CD4-positive, alpha-beta T cell treated with Interleukin-15 for 1 hour (primary cell): ENCODE data around the gene ACSF3.

ENCODE experiments used
- DNase-seq: peaks from one replicate; pipeline ENCODE4 v3.0.0-alpha.2; 2020

Gene ACSF3

DNA sequence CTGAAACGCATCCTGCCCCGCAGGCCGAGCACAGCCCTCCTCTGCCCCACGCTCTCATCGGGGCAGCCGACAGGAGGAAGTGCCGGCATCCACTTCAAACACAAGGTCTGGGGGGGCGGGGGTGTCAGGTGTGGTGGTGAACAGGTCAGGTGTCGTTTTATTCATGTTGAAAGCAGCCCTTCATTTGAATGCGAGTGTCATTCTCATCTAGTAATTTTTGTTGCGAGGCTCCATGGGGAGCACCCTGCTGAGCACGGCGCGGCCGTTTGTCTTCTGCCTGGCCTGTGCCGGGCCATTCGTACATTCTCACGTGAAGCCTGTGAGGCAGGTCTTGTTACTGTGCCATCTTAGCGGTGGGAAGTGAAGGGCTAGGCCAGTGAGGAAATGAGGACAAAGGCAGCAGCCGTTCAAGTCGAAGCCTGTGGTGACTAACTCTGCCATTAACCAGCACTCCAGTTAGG lies 1.9 kb downstream of the ACSF3 start:
- DNase-seq: no peak

DNA sequence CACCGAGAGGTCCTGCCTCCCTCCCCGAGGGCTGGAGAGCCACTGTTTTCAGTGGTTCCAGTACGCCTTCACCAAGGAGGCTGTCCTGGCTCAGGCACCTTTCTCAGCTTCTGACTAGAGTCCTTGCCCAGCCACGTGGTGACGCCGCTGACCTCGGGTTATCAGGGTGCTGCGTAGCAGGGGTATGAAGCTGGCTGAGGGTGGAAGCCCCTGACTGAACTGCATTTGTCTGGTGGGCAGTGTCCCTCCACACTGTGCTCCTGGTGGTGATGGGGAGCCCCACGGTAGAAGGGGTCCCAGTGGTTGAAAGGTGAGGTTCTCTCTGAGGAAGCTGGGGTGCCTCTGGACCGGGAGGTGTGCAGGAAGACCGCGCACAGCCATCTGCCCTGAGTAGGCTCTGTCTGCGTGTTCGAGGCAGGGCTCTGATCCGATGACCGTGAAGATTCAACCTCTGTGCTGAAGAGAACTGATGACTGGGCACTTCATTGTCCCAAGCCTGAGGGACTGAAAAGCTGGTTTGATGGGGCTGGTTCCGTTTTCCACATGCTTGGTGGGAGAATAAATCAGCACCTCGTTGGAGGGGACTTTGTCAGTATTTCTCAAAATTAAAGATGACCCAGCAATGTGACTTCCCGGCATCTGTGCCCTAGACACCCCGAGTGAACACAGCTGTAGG lies 2.5 kb downstream of the ACSF3 start:
- DNase-seq: no peak

DNA sequence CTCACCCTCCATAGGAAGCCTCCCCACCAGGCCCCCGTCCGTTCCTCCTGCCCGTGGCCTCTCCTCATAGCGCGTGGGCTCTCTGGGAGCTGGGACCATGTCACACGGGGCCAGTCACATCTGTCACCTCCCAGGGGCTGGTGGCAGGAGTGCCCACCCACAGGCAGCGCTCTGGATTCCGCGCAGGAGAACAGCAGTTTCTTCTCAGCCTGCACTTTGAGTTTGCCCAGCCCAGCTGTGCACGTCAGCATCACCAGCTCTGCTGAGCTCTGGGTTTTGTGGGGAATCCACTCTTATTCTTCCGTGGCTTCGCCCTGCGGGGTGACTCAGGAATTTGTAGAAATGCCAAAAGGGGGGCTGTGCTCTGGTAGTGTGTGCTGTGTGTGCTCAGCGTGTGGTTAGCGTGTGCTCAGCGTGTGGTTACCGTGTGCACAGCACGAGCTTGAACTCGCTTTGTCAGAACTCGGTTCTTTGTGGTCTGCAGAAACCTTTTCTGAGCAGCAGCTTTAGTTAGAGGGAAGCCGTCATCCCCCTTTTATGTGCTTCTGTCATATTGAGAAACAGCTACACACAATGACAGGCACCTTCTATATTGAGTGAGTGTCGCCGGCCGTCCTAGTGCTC lies 3.2 kb downstream of the ACSF3 start:
- DNase-seq: peak; percentile 84

DNA sequence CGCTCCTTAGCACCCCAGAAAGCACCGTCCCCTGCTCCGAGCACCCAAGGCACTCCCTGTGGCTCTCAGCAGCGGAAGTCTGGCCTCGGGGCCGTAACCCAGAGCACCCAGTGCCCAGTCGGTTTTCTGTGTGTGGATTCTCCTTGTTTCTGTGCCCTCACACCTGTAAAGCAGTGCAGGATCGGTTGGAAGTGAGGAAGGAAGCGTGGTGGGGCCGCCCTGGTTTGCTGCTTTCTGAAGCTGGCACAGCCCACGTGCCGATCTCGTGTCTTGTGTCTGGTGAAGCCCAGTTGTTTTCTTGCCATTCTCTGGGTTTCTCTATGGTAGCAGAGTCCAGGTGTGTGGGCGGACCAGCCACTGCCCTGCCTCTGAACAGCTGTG lies 3.7 kb downstream of the ACSF3 start:
- no peak for DNase-seq

DNA sequence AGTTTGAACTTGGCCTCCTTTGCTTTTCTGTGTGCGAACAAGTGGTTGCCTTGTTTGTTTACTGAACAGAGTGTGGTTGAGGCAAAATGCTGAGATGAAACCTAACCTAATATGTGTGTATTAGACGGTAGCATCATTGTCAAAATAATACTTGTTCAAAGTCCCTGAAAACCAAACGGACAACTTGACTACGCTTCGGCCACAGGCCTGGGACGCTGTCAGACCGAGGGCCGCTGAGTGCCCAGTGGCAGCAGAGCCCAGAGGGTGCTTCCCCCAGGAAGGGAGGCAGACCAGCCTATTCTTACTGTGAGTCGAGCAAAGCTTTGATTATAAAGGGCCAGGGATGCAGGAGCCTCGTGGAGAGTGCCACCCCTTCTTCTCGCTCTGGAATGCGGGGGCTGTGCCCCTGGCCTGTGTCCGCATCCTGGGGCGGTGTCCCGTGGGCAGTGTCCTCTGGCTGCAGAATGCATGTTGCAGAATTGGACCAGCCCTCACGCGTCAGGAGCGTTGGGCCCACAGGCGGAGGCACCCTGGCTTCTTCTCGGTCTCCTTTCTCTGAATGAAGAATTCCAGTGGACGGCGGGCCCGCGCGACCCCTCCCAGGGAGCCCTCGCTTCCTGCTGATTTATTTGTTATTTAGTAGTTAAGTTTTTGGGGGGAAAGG lies 5.2 kb downstream of the ACSF3 start:
- DNase-seq: no peak

DNA sequence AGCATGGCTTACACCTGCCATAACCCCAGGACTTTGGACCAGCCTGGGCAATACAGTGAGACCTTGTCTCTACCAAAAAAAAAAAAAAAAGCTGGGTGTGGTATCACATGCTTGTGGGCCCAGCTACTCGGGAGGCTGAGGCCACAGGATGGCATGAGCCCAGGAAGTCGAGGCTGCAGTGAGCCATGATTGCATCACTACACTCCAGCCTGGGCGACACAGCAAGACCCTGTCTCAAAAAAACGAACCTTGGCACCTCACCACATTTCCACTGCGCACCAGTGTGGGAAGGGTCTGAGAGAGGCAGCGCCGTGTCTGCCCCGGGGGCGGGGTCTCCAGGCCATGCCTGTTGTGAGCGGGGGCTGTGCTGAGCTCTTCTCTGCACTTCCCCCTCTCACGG lies 6.3 kb downstream of the ACSF3 start:
- DNase-seq: no peak

DNA sequence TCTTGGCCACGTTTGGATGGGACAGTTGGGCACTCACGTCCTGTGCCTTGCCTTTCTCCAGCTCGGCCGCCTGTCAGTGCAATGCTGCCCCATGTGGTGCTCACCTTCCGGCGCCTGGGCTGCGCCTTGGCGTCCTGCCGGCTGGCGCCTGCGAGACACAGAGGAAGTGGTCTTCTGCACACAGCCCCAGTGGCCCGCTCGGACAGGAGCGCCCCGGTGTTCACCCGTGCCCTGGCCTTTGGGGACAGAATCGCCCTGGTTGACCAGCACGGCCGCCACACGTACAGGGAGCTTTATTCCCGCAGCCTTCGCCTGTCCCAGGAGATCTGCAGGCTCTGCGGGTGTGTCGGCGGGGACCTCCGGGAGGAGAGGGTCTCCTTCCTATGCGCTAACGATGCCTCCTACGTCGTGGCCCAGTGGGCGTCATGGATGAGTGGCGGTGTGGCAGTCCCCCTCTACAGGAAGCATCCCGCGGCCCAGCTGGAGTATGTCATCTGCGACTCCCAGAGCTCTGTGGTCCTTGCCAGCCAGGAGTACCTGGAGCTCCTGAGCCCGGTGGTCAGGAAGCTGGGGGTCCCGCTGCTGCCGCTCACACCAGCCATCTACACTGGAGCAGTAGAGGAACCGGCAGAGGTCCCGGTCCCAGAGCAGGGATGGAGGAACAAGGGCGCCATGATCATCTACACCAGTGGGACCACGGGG lies 7.1 kb downstream of the ACSF3 start:
- DNase-seq: no peak

DNA sequence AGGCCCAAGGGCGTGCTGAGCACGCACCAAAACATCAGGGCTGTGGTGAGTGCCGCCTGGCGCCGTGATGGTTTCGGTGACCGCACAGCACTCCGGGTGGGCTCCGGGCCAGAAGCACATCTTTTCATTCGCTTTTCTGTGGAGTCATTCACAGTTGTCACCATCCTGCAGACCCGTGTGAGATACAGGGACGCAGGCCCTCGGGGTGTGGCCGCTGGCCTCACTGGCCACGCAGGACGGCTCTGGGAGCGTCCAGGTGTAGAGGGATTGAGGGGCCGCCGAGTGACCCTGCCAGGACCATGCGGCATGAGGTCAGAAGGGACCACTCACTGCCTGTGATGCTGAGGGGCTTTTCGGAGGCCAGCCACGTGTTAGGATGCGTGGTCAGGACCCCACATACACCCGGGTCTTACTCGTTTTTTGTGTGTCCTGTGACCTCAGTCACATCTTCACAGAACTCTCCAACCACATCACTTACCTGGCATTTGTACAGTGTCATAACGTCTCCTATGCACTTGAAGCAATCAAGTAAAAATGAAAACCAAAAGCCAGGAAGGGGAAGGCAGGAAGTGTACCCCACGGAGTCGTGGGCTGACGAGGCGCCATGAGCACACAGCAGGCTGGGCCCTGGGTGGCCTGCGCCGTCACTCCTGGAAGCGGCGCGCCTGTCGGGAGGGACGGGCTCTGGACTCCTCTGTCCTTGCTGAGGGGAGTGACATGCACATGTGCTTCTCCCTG lies 7.8 kb downstream of the ACSF3 start:
- DNase-seq: no peak

DNA sequence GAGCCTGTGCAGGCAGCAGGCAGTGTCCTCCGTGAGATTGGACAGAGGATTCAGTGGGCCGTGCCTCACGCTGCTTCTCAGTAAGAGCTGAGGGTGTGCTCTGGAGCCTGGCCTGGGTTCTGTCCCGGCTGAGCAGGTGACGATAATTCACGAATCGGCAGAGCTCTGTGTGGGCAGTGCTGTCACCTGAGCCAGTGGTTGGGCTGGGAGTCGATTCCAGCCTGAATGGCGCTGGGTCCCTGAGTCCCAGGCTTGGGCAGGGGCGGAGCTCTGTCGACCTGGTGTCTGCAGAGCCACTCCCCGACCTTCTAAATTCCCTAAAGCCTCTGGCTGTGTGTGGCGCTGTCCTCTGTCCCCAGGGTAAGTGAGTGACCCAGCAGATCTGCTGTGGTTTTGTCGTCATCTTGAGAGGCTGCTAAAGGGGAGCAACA lies 8.4 kb downstream of the ACSF3 start:
- no peak for DNase-seq

DNA sequence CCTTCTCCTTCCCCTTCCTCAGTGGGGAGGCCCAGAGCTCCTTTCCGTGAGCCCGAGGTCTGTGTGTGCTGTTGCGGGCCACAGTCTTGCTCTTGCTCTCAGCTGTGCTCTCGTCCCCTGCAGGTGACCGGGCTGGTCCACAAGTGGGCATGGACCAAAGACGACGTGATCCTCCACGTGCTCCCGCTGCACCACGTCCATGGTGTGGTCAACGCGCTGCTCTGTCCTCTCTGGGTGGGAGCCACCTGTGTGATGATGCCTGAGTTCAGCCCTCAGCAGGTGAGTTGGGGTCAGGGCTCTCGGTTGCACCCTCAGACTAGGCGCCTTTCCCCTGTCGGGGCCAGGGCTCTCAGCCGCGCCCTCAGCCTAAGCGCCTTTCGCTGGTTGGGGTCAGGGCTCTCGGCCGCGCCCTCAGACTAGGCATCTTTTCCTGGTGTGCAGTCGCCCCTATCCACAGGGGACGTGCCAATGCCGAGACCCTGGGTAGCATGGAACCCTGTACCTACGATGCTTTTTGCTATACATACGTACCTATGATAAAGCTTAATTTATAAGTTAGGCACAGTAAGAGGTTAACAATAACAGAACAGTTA lies 8.9 kb downstream of the ACSF3 start:
- DNase-seq: no peak

DNA sequence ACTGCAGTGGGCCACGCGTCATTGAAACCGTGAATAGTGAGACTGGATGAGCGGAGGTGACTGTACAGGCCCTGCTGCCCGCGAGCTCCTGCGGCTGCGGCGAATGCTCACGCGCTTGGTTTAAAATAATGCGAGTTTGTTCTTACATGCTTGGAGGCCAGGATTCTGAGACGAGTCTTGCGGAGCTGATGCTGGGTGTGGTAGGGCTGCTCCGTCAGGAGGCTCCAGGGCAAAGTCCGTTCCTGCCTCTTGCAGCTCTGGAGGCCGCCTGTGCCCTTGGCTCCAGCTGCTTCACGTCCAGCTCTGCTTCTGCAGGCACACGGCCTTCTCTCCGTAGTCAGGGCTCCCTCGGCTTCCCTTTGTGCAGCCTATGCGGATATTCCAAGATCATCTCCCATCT lies 9.5 kb downstream of the ACSF3 start:
- DNase-seq: no peak

DNA sequence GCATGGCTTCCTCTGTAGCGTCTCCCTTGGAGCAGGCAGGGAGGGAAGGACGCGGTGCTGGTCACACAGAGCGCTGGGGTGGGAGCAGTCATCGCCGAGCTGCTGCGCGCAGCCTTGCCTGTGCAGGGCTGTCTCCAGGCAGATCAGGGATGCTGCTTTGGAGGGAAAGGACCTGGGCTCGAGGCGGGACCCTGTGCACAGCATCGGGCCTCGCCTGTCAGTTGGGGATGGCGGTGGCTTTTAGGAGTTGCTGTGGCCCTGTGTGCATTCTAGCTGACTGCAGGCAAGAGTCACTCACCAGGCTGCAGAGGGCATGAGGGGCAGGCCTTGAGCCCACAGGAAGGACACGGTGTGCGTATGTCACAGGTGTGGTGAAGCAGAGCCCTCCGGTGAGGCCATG lies 10.1 kb downstream of the ACSF3 start:
- DNase-seq: peak; percentile 7

DNA sequence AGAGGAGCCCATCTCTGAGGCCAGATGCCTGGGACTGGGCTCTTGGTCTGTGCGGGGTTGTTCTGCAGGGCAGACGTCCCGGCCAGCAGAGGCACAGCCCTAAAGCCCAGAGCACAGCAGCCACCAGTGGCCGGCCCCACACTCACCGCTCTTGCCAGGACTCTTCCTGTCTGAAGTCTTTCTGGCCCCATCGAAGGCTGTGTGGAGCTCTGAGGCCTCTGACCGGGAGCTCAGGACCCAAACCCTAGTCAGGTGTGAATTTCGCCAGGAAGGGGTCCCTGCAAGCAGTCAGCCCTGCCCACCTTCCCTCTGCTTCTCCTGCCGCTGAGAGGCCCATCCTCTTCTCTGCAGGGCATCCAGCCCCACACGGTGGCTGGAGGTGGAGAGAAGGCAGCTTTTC lies 10.7 kb downstream of the ACSF3 start:
- peak; percentile 16 for DNase-seq

DNA sequence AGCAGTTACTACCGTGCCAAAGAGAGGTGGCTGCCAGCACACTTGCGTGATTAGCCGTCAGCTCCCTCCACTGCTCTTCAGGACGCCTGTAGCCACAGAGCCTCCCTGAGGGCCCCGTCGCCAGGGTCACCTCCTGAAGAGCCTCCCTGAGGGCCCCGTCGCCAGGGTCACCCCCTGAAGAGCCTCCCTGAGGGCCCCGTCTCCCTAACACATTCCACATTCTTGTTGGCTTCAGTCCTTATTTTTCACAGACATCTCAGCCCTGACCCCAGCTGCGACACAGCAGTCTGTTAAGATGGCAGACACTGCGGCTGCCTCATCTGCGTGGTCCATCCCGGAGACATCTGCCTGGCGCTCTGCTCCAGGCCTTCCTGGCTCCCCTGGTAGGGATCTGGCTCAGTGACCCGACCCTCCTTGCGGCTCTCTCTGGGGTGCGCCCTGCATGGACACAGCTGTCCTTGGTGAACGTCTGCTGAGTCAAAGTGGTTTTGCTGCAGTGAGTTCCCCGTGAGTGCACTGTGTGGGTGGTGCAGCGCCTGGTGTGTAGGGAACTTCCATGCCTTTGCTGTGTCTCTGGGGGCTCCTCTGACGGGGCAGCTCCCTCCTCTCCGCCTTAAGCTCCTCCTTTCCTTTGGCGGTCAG lies 11.4 kb downstream of the ACSF3 start:
- DNase-seq: peak; percentile 9

DNA sequence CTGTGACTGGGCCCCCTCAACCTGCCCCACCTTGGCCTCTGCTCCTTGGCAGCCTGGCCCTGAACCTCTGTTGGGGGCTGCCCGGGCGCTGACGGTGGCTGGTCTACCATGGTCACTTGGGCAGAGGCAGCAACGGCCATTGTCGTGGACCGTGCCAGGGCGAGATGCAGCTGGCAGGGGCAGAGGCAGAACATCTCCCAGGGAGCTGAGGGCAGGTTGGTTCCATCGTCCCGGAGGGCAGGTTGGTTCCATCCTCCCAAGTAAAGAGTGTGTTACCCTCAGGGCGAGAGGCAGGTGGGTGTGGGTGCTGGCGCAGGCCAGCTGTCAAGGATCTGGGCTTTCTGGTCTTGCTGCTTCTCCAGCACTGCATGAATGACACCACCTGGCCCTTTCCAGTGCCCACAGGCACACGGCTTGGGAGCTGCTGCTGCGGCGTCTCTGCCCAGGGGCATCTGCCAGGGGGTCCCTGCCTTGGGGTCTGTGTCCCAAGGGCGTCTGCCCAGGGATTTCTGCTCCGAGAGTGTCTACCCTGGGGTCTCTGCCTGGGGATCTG lies 12.0 kb downstream of the ACSF3 start:
- peak; percentile 7 for DNase-seq

DNA sequence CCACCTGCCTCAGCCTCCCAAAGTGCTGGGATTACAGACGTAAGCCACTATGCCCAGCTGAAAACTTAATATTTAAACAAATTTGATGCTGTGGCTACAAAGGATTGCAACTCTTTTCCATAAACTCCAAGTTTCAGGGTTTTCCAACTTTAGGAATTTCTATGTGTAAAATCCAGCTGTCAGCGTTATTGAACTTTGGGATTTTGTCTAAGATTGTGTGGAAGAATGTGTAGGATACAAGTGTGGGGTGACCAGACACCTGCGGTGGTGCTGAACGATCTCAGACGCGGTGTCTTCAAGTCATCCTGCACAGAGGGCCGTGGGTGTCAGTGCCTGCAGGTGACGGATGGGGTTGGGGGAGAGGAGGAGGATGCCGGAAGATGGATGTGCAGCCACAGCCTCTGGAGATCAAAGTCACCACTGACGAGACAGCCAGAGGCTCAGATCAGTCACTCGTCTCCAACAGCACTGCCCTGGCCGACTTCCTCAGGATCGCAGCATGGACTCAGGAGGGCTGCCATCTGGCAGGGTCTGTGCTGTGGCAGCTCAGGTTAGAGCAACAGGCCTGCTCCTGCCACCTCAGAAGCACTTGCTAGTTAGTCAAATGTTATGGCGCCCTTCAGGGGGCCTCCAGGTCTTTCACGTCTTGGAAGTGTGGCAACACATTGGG lies 13.0 kb downstream of the ACSF3 start:
- no peak for DNase-seq

DNA sequence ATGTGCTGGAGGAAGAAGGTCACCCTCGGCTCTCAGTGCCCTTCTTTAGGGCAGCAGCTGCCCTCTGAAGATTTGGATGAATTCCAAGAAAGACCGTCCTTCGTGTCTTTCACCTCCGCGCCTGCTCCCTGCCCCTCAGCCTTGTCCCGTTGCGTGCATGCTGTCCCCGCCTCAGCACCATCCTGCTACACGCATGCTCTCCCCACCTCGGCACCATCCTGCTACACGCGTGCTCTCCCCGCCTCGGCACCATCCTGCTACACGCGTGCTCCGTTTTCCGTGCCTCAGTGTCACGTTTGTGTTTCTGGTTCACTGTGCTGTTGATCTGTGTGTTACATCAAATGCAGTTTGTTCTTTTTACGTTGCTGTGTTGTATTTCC lies 13.5 kb downstream of the ACSF3 start:
- DNase-seq: no peak

DNA sequence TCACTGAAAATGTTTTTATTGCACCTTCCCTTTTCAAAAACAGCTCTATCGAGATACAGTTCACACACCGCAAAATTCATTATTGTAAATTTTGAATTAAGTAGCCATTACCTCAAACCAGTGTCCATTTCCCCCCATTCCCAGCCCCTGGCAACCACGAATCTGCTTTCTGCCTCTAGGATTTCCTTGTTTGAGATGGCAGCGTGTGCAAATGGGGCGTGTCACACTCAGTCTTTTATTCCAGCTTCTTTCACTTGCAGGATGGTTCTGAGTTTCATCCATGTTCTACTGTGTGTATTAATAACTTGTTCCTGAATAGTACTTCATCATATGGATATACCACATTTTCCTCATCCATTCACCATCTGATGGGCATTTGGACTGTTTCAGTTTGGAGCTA lies 14.8 kb downstream of the ACSF3 start:
- no peak for DNase-seq

DNA sequence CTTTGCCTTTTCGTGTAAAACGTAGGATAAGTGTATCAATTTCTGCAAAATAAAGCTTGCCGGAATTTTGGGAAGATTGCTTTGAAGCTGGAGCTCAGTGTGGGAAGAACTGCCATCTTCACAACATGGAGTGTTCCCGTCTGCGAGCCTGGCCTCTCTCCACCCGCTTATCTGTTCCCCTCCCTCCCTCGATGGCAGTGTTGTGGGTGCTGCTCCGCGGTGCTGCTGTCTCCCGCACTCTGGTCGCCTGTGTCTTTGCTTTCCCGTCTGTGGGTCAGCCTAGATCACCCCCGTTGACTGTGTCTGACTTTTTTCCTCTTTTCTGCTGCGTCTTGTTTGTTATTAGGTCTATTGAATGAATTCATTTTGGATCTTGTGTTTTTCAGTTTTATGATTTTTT lies 17.0 kb downstream of the ACSF3 start:
- DNase-seq: no peak

DNA sequence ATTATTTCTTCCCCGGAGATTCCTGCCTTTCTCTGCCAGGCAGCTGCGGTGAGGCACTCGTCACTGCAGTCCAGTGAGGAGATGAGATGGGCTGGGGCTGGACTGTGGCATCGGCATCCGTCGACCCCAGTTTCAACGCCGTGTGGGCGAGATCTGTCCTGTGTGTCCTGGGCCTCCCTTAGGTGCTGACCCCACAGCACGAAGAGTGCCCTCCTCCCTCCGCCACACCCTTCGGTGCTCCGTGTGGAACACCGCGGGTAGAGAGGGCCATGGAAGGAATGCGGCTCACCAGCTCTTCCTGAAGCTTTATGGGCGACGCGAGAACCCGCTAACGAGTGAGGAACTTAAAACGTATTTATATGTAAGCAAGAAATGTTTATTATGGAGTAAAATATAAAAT lies 17.6 kb downstream of the ACSF3 start:
- DNase-seq: peak; percentile 5
